ENCODE measurements around the gene TOMM5.

Gene TOMM5

GRCh38 chr9:37592108-37592951 is at the start of gene TOMM5:
Gene TOMM5 (minus strand): TSS chr9:37592597. CDS start chr9:37592532, 65 bp downstream.
- peak; percentile 96 for DNase-seq

- no peak for DNase-seq
Measured at GRCh38 chr9:37641331-37641730, 48.9 kb upstream of the TOMM5 start.

GRCh38 chr9:37640246-37640645 is 47.8 kb upstream of the TOMM5 start:
- DNase-seq: no peak

- no peak for DNase-seq
Measured at GRCh38 chr9:37639841-37640240, 47.4 kb upstream of the TOMM5 start.

GRCh38 chr9:37639109-37639762 is 46.8 kb upstream of the TOMM5 start:
- no peak for DNase-seq

GRCh38 chr9:37636511-37637448 is 44.4 kb upstream of the TOMM5 start:
- DNase-seq: no peak

- no peak for DNase-seq
Measured at GRCh38 chr9:37635808-37636207, 43.4 kb upstream of the TOMM5 start.

- no peak for DNase-seq
Measured at GRCh38 chr9:37632479-37632878, 40.1 kb upstream of the TOMM5 start.

GRCh38 chr9:37626708-37627292 is 34.4 kb upstream of the TOMM5 start:
- no peak for DNase-seq

GRCh38 chr9:37625758-37626147 is 33.4 kb upstream of the TOMM5 start:
- no peak for DNase-seq

GRCh38 chr9:37625036-37625757 is 32.8 kb upstream of the TOMM5 start:
- no peak for DNase-seq

GRCh38 chr9:37624073-37624472 is 31.7 kb upstream of the TOMM5 start:
- DNase-seq: no peak

GRCh38 chr9:37623267-37623666 is 30.9 kb upstream of the TOMM5 start:
- no peak for DNase-seq

GRCh38 chr9:37622462-37622861 is 30.1 kb upstream of the TOMM5 start:
- no peak for DNase-seq

GRCh38 chr9:37621273-37622121 is 29.1 kb upstream of the TOMM5 start:
- no peak for DNase-seq

GRCh38 chr9:37620396-37620795 is 28.0 kb upstream of the TOMM5 start:
- no peak for DNase-seq

- DNase-seq: no peak
Measured at GRCh38 chr9:37619806-37620205, 27.4 kb upstream of the TOMM5 start.

- DNase-seq: no peak
Measured at GRCh38 chr9:37618817-37619216, 26.4 kb upstream of the TOMM5 start.

- DNase-seq: no peak
Measured at GRCh38 chr9:37617832-37618231, 25.4 kb upstream of the TOMM5 start.

- no peak for DNase-seq
Measured at GRCh38 chr9:37617161-37617560, 24.8 kb upstream of the TOMM5 start.

- no peak for DNase-seq
Measured at GRCh38 chr9:37611961-37612360, 19.6 kb upstream of the TOMM5 start.
